NOMO-1 treated with dmso at 0.1 percent for 144 hours (cell line): ENCODE measurements around the gene S100A1.
A peak's percentile ranks its signal among the peaks of the same experiment; 100 is the strongest.

ENCODE experiments used
- DNase-seq: peaks from one replicate; lab custom pipeline; 2025; ENCODE audit not compliant: unreplicated experiment; lab: John Stamatoyannopoulos, UW

Gene S100A1

GRCh38 chr1:153610334-153610733, 17.9 kb upstream of the S100A1 start:
- no peak for DNase-seq

- peak; percentile 19 for DNase-seq
Observed at GRCh38 chr1:153610811-153611301, 17.4 kb upstream of the S100A1 start.

DNA sequence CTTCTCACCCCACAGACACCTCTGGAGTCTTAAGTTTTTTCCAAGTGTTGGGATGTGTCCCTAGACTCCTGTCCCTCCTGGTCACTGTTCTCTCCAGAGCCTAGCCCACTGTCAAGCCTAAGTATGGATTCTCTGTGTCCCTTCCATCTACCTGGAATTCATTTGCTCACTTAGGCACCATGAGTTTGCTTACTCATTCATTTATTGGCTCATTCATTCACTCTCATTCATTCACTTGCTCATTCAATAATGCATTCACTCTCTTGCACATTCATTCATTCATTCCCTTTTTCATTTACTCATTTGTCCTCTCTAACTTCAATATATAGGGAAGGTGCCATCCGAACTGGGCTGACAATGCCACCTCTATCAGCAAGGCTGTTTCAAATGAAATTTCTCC, 16.9 kb upstream of the S100A1 start:
- DNase-seq, result no peak

DNA sequence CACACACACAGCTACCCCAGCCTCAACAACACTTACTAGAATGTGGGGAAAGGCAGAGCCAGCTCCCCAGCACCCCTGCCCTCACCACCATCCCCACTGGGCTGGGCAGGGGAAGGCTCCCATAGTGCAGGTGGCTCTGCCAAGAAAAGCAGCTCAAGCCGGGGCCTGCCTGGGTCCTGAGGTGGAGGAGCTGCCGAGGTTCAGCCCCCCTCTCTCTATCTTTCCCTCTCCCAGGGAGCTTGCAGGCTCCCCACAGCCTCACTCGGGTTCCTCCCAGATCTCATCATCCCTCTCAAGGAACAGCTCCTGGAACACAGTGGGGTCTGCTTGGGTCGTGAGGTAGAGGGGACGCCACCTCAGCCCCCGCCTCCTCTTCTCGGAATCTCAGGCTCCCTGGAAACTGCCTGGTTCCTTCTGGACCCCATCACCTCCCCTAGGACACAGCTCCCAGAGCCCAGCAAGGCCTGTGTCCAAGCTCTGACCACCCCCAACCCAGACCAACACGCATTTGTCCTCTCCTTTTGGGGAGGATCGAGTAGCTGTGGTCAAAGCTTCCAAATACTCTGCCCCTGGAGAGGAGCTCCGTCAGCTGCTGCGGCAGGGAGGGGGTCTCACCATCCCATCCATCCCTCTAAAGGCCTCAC, 16.0 kb upstream of the S100A1 start:
- no peak for DNase-seq

GRCh38 chr1:153612755-153613331, 15.4 kb upstream of the S100A1 start, which contains the start of gene S100A16:
S100A16 (minus strand) TSS chr1:153613137; CDS start chr1:153608151, 4,986 bp downstream.
- DNase-seq, result no peak

- DNase-seq, result no peak
Observed at GRCh38 chr1:153613406-153613805, 14.8 kb upstream of the S100A1 start.

DNA sequence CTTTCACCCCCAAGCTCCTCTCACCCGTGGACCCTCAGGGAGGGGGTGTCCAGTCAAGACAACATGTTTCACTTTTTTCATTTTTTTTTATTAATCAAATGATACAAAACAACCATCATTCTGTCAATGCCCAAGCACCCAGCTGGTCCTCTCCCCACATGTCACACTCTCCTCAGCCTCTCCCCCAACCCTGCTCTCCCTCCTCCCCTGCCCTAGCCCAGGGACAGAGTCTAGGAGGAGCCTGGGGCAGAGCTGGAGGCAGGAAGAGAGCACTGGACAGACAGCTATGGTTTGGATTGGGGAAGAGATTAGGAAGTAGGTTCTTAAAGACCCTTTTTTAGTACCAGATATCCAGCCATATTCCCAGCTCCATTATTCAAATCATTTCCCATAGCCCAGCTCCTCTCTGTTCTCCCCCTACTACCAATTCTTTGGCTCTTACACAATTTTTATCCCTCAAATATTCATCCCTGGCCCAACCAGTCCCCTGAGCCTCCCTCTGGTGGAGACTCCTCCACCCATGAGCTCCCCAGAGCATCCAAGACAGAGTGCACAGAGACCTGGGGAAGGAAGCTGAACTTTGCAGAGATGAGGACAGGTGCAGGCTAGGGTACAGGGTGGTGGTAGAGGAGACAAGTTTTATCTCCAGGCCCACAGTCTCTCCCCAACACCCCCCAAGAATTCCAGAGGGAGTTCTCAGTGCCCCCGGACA, 13.9 kb upstream of the S100A1 start:
- no peak for DNase-seq

- no peak for DNase-seq
Observed at GRCh38 chr1:153614906-153615305, 13.3 kb upstream of the S100A1 start.

- DNase-seq, result no peak
Observed at GRCh38 chr1:153615406-153615805, 12.8 kb upstream of the S100A1 start.

DNA sequence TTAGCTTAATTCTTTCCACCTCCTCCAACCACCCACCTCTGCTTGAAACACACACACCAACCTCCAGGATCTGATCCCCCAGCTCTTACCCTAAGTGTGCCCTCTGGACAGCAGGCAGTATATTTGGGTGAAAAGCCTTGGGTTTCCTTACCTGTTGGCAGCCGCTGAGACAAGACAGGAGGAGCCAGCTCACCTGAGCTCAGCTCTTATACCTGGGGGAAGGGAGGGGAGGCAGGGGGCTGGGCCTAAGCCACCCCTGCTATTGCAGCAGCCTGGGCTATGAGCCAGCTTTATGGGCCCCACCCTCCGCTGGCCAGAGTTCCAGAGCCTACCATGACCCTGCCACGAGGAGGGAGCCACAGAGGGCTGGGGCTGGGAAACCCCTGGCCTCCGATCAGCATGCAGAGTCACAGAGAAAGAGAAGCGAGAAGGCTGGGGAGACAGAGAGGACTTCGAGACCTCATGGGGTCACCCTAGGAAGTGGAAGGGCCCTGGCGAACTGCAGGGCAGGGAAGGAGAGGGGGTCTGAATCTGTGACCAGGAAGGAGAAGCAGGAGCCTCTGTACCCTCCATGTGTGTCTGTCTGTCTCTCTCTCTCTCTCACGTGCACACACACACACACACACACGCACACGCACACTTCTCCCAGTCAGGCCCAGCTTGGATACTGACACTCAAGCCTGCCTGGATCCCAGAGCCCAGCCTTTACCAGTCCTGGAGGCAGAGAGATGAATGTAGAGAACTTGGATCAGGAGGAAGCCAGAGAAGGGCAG, 11.9 kb upstream of the S100A1 start, which contains the start of gene S100A14:
Gene S100A14 (minus strand): TSS at position 182 of the 773 bp plus-strand sequence. CDS start 467 bp downstream, outside the sequence.
- no peak for DNase-seq

DNA sequence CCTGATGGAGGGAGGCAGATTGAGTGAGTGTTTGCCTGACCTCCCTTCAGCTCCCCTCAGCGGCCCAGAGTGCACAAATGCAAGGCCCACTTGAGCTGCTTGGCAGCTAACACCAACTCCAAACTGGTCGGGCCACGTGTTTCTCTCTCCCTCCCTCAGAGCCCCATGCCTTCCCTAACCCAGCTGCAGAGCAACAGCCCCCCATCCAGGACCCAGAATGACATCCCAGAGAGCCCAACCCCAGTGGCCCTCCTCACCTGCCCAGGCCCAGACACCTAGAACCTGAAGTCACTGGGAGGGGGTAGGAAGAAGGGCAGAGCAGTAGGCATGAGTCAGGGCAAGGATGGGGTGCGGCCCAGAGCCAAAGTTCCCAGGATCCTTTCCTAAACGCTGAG, 11.3 kb upstream of the S100A1 start:
- no peak for DNase-seq

- no peak for DNase-seq
Observed at GRCh38 chr1:153617663-153618062, 10.6 kb upstream of the S100A1 start.

DNA sequence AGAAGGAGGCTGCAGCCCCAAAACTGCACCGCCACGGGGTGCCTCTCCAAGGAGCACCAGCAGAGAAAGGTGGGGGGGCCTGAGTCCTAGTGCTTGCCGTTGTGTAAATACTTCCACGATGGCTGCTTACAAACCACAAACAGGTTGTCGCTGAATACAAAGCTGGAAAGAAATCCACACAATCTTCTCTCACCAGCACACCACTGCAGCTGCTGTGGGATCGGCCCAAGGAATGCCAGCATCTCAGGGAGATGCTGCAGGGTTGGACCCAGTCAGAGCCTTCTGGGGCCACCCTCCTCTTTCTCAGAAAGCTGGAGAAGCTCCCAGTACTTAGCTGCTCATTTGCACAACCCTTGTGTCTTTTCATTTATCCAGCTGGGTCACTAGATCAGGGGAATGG, 9.1 kb upstream of the S100A1 start:
- no peak for DNase-seq

GRCh38 chr1:153623101-153623500, 5.1 kb upstream of the S100A1 start:
- DNase-seq, result peak; percentile 13

DNA sequence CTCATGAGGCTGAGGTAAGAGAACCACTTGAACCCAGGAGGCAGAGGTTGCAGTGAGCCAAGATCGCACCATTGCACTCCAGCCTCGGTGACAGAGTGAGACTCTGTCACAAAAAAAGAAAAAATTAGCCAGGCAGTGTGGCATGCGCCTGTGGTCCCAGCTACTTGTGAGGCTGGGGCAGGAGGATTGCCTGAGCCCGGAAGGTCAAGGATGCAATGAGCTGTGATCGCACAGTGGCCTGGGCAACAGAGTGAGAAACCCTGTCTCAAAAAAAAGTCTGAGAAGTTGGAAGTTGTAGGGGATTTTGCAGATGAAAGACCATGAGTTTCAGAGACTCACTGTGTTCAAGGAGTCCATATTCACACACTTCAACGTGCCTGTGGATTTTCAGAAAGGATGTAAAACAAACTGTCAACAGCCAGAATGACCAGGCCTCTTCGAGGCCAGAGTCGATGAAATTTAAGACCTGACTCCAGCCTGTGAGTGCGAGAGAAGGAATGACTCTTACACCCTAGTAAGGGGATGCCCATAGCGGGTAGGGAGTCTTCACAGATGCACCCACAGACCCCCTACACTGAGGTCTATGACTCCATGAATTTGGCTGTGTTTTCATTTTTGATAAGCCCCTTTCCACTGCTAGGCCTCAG, 3.1 kb upstream of the S100A1 start:
- DNase-seq, result no peak

DNA sequence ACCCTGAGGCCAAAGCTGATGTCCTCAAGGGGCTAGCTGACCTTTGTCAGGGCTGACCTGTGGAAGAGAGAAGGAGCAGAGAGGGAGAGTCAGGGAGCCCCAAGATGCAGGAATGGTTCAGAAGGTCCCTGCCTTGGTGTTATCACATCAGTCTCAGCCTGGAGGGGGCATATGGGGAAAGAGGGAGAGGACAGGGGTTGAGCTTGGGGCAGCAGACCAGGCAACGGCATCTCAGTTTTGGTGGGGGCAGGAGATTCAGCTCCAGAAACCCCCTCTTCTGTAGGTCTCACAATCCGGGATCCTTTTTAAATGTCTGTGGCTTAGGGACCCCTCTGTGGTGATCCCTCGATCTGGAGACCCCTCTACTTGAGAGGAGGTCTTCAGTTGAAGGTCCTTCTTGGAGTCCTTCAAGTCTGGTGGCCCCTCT, 1.7 kb upstream of the S100A1 start:
- DNase-seq, result no peak

DNA sequence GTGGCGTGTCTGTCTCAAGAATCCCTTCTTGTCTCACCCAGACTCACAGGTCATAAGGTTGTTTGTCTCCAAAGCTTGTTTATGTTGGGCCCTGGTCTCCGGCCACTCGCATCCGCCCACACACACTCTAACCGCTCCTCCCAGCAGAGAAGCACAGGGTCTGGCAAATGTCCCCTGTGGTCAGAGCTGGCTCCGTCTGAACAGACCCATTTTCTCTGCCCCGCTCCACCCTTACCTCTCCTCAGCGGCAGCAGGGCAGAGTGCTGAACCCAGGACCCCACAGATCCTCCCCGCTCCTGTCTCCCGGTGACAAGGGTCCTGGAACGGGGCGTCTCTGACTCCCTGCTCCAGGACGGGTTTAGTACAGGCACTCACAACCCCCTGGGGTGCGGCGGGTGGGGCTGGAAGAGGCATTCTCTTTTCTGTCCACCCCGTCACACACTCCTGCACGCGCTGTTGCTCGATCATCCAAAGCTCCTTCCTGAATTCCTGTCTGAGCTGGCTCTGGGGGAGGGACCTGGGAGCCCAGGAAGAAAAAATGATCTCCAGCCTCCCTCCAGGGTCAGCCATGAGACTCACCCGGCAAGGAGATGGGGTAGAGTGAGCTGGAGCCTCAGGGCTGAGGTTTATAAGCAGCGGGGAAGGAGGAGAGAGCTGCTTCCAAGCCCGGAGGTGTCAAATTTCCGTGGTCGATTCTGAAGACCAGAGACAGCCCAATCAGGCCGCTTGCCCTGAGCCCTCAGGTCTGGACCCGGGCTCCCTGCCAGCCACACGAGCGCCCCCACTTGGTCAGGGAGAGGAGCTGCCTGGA, 1.1 kb upstream of the S100A1 start, which contains the start of gene S100A13:
Gene S100A13 (minus strand): TSS at position 602 of the 811 bp plus-strand sequence. CDS start 1,033 bp downstream, outside the sequence.
- no peak for DNase-seq

DNA sequence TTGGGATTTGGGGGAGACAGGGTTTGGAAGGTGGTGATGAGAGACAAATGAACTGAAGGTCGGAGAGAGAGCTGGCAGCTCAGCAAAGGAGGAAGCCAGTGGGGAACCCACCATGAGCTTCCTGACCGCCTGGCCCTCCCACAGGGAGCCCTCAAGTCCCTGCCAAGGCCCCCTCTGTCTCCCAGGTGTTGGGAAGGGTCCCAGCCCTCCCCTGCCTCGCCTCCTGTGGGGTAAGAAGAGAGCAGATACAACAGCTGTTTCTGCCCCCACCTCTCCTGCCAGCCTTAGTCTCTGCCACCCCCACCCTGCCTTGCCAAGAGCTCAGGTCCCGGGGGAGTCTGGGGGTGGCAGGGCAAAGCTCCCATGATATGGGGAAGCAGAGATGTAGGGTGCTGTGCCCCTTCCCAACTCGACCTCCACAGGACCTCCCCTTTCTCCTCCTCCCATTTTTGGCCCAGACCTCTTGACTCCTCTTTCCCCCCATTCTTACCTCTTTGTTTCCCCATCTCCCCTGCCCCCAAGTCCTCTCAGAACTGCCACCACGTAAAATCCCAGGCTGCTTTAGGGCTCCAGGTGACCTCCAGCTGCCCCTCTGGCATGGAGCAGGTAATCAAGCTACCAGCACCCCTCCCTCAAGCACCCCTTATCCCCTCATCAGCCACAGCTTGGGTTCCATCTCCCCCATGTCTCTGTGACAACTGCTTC, 556 bp downstream of the S100A1 start:
- DNase-seq, result no peak

DNA sequence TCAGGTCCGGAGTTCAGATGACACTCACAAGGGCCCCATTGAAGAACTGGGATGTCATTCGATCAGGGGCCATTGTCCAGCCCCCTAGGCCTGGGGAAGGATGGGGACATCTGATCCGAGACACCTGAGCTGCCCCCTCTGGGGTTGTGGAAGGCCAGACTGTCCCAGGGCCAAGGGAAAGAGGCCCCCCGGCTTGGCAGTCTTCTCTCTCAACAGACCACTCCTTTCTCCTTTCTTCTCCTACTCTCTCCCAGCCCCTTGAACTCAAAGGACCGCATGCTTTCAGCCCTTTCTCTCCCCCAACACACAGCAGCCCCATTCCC, 1.1 kb downstream of the S100A1 start:
- no peak for DNase-seq
